ENCODE measurements around the gene SNX30.

SNX30 gene

DNA sequence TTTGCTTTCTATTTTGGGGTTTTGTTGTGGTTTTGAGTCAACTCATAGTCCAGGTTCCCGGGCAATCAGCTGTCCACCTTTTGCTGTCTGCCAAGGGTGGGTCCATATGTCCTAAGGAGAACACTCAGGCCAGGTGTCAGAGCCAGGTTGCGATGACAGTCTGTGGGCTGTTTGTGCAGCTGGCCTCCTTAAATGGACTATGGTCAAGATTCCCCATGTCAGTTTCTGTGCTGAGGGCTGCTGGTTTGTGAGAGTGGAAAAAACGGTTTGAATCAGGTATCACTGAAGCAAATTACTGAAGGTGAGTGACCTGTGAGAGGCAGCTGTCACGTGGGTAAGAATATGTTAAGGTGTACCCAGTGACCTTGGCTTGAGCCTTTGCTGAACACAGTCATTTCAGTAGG is 33.0 kb downstream of the SNX30 start:
- no peak for DNase-seq

DNA sequence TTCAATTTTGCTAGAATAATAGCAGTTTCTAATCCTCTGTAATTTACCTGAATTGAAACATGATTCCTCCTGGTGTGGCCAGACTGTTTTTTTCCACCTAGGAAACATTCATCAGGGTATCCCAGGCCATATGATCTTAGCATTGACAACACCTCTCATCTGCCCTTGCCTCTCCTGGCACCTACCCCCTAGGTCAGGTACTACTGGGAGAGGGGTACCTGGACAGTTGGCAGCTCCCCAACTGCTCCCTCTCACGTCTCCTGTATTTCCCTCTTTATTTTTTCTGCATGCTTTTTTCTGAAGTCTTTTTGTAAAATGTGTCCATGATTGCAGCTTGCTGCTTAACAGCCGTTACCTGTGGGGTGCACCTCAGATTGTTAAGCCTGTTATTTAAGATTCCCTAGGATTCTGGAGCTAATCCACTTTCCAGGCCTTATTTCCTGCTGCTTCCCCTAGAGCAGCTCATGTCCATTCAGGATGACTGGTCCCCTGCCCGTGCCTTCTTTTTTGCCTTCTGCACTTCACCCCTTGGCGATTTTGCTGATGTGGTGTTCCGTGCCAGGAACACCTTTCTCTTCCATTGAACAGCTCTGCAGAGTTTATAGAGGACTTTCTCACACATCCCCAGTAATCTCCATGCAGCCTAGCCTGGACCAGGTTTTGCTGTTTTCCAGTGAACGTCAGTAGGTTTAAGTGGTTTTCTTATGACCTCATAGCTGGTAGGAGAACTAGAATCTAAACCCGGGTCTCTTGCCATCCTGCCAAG is 33.6 kb downstream of the SNX30 start:
- DNase-seq = no peak

DNA sequence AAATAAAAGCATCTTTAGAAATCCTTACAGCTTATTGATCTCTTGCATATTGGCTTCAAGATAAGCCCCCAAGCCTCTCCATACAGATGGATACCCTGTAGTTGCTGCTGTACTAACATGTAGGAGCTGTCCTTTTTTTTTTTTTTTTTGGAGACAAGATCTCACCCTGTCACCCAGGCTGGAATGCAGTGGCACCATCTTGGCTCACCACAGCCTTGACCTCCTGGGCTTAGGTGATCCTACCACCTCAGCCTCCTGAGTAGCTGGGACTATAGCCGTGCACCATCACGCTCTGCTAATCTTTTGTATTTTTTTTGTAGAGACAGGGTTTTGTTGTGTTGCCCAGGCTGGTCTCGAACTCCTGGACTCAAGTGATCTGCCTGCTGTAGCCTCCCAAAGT is 35.4 kb downstream of the SNX30 start:
- no peak for DNase-seq

DNA sequence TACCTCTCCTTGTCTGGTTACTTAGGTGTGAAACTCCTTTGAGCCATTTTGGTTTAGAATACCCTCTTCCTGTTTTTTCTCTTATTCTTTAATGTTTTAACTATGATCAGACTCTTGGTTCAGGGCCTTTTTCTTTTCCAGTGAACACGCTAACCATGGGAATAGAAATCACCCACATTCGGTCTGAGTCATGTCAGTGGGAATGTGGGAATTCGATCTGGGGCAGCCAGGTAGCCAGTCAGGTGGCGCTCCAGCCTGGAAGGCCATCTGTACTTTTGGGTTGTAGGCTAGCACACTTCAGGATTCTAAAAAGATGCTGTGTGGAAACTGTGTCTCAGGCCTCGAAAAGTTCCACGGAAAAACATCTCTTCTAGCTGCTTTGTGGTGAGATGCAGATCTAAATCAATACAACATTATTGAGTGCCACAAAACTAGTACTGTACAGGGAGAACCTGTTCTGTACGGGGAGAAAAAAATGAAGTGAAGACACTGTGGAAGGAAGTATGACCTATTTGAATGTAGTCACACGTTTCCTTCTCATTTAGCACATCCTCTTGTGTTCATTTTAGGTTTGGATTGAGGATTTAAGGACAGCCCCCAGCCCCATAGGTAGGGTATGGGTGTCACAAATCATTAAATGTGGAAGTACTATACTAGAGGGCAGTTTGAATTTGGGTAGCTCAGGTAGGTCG is 36.4 kb downstream of the SNX30 start:
- DNase-seq = no peak

DNA sequence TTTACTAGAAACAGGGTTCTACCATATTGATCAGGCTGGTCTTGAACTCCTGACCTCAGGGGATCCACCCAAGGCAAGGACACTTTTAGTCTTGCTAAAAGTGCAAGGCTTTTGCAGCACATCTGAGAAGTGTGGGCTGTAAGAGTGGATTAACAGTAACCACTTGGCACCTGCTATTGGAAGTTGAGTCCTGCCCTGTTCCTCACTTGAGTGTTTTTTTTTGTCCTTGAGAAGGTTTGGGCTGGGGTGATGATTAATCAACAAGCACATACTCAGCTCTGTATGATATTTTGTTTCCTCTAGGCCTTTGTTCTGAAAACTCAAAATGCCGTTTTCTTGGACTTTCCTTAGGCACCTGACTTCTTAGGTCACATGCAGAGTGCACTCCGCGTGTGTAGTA is 37.4 kb downstream of the SNX30 start:
- no peak for DNase-seq

DNA sequence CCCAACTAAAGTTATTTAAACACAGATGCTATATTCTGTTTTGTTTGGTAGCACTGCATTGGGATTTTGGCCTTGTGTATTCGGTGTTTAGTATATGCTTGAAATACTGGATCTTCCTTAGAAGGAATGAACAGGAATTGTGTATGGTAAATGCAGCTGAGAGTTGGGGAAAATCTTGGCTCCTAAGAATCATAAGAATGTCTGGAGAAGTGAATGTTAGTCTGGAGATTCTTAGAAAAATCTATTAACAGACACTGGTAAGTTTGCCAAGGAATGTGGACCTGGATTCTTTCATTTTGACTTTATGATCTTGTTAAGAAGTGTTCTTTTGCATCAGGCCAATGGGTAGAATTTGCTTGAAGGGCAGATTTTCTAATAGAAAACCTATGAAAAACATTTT is 38.9 kb downstream of the SNX30 start:
- DNase-seq = no peak

DNA sequence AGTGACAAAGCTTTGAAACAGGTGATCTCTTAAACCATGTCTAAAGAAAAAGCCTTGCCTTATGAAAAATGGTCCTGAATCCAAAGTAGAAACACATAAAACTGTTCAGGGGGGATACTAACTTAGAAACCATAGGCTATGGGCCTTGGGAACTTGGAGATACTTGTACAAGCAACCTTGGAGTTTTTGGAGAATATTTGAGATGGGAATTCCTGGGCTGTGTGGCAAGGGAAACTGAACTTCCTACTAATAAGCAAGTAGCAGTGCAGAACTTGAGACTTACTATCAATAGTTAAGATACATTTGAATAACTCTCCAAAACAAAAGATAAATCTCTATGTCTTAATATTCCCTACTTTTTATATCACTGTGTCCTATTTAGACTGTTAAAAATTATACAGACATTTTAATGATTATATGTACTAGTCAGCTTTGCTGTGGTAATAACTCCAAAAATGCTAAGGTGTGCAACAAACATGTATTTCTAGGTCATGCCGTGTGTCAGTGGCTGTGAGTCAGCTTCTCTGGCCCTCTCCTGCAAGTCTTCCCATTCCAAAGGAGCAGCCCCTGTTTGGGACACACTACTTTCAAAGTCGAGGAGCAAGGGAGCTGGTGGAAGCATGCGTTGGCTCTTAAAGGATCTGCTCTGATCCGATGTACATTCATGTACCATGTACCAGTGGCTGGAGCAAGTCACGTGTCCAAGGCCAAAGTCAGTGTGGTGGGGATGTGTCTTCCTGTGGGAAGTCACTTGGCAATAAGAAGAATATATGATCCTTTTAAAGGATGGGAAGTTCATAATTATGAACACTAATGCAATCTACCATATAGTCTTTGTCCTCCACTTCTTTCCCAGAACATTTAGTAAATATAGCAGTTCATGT is 39.6 kb downstream of the SNX30 start:
- peak; percentile 63 to 82 (median 78) for DNase-seq

DNA sequence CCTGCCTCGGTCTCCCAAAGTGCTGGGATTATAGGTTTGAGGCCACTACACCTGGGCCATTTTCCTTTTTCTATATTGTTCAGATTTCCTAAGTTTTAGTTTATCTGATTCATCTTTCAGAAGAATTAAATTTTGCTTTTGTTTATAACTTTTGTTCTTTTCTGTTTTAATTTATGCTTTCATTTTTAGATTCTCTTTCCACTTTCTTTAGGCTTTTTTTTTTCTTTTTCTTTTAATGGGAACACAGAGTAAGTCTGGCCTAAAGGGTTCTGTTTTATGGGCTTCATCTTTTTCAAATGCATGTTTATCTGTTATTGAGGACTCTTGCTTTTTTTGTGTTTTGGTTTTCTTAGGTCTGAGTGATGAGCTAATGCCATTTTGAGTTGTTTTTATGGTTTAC is 42.1 kb downstream of the SNX30 start:
- no peak for DNase-seq

DNA sequence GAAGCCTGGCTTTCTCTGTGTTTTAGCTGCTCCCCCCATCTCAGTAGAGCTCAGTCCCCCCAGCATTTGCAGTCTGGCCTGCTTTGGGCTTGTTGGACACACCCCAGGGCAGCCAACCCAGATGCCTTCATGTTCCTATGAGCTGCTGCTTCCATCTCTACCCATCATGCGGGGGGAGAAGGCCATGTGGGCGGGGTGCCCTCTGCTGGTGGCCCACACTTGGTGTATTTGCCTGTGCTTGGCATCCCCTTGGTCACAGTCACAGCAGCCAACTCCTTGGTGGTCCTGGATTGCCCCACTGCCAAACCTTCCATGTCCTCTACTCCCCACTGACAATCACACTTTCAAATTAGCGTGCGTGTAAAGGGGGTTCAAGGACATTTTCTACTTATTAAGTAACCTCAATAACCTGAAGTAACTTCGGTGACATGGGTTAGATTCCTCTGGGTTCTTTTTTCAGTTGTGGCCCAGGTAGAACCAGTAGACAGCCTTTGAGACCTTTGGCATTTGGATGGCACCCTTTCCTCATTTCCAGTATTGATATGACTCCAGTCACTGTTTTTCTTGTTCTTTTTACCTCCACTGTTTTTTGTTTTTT is 42.8 kb downstream of the SNX30 start:
- peak; percentile 74 to 88 (median 78) for DNase-seq

DNA sequence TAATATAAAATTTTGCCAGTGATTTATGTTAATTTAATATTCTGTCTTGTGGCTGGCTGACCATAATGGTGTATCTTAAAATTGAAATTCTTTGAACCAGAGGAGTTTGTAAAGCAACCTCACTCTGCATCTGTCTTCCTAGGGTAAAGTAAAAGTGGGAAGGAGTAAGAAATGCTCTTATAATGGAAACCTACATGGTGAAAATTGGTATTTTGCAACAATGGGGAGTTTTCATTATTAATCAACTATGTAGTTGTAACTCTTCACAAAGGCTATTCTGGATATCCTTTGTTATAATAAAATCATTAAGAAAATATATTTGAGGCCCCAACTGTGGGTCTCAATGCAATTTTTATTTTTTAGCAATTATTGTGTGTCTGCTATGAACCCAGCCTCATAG is 44.2 kb downstream of the SNX30 start:
- DNase-seq = peak in 2 of 3 donors; percentile 53 to 56

DNA sequence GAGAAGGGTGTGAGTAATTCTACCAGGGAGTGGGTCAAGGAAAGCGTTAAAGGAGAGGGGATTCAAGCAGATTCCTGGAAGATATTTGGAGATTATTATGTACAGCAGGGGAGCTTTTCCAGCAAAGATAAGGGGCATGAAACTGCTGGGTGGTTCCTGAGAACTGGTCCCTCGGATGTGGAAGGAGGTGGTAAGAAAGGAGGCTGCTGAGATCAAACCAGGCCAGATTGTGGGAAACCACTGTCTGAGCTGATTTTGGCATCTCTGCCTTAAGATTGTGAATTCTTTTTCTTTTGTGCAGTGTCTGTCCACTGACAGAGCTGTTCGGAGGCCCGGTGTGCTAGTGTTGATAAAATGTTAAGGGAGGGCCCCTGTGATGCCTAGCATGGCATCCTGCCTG is 45.4 kb downstream of the SNX30 start:
- DNase-seq = no peak

DNA sequence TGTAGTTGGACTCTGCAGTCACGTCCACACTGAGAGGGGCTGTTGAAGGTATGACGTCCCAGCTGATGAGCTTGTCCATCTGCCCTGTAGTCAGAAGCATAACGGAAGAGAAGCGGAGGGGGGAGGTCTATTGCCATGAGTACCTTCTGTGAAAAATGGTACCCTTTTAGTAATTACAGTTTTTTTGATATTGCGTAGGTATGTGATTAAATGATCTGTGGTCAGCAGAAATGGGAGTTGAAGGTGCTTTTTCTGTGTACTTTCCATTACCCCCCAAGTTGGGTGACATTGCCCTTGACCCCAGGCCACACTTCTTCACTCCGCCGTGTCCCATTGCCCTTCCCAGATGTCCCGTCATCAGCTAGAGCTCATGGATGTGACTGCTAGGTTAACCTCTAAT is 45.9 kb downstream of the SNX30 start:
- no peak for DNase-seq

DNA sequence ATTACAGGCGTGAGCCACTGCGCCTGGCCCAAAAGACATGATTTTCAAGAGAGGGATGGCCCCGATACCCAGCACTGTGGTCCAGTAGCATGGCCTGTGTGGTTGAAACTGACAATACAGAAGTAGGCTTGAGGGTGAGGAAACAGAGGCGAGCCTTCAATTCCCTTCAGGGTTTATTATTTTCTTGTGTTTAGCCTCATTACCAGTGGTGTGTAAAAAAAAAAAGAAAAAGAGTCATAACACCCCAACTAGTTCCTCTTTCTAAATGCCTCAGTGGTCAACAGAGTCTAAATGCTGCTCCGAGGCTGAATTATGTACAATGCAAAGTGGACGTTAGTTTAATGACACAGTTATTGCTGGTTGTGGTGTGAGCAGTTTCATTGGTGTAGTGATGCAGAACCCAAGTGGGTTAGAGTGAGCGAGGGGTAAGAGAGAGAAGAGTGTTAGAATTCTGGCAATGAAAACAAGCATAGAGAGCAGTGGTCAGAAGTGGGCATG is 58.8 kb downstream of the SNX30 start:
- peak; percentile 46 to 81 (median 74) for DNase-seq

DNA sequence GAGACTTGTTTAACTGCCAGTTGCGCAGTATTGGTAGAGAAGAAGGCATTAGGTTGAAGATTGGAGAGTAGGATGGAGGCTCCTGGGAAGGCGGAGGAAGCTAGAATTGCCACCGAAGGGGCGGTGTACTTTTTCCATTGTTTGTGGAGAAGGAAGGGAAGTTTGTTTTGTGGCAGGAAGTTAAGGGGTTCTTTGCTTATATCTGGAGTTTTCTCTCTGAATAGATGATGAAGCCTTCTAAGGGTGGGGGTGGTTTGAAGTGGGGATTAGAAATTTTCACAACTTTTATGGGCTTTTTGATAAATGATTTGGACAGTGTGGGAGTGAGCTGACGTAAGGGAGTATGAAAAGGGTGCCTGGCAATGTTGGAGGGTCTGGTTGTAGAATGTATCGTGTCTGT is 59.3 kb downstream of the SNX30 start:
- peak; percentile 57 to 68 (median 68) for DNase-seq

DNA sequence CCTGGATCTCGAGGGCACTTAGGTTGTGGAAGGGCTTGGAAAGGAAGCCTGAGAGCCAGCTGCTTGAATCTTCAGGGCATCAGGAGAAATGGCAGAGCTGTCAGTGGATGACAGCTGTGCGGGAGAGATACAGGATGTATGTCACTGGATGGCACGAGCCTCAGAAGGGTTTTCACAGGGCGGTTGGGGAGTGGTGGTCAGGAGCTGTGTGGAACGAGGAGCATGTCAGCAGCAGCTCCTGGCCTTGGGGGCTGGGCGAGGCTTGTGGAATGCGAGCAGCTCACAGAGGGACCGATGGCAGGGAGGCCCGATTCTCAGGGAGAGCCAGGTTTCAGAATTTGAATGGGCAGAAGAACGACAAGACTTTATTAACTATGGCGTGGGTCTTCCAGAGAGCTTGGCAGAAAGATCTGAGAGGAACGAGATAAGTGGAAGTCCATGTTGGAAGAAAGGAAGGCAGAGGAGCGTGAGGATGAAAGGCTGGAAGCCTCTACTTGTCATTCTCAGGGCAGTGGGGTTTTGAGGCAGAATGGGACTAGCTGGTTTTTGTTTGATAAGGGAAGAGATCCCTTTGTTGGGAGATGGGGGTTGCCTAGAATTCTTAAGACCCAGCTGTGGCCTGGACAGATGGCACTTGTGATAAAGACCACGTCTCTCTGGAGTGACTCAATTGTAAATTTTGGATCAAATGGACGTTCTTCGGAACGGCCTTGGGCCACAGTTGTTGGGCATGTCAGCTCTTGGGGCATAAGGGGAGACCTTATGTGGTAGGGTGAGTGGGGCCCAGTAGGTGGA is 60.3 kb downstream of the SNX30 start:
- no peak for DNase-seq

DNA sequence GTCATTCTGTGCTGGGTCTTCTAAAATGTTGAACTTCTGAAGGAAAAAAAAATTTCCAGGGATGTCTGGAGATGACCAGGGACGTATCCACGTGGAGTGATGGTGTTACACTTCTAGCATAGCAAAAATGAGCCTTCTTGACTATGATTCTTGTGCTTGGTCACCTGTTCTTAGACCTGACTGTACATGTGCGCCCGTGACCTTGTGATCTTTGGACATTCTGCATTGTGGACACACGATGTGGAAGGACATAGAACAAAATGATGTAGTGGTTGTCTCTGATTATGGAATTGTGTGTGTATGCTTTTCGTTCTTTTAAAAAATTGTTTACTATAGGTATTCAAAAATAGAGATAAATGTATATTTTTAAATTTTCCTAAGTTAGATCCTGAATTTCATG is 61.0 kb downstream of the SNX30 start:
- no peak for DNase-seq

DNA sequence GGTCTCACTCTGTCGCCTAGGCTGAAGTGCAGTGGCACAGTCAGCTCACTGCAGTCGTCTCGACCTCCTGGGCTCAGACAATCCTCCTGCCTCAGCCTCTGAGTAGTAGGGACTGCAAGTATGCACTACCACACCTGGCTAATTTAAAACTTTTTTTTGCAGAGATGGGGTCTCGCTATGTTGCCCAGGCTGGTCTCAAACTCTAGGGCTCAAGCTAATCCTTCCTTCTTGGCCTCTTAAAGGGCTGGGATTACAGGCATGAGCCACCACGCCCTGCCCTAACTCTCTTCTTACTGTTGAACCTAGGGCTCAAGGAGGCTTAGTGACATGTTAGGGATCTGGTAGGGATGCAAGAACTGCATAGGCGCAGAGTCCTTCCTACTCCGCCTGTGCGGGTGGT is 65.3 kb downstream of the SNX30 start:
- DNase-seq = no peak

DNA sequence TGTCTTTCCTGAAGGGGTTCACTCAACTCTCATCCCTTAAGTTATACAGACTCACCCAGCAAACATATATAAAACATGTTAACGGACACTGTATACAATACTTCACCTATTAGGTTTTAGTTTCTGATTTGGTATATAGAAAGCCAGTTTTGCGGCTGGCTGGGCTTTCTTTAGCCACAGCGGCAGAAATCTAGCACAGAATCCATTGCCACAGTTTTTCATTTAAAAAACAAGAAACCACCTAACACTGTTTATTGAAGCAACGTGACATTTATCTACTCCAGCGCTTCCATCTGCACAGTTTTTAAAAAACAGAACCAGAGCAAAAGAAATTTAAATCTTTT is 67.3 kb downstream of the SNX30 start:
- no peak for DNase-seq

DNA sequence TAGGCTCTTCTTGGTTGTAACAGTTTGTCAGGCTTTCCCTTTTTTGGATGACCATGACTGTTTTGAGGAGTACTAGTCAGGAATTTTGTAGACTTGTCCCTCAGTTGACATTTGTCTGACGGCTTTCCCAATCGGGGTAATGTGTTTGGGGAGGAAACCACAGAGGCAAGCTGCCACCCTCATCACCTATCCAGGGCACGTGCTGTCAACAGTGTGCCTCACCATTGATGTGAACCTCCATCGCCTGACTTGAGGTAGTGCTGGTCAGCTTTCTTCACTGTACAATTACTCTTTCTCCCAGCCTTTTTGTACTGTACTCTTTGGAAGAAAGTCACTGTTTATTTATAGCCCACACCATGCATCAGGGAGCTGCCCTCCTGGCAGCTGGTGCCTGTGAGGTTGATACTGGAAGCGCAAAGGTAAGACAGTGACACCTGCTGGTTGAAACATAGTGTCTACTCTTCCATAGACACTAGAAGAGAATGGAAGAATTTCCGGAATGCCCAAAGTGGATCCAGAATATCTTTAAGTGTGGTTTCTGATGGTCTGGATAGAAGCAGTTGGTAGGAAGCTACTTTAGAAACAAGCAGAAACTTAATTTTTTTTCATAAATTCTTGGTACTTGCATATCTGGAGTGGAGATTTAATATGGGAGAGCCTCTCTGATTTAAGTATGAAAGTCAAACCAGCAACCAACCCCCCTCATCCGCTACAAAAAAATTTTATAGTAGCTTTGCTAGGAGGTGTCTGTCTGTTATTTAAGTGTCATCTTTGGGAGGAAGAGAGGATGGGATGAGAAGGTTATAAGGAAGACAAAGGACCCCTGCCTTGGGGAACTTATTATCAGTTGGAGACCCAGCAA is 69.3 kb downstream of the SNX30 start:
- DNase-seq = peak; percentile 53 to 55 (median 54)

DNA sequence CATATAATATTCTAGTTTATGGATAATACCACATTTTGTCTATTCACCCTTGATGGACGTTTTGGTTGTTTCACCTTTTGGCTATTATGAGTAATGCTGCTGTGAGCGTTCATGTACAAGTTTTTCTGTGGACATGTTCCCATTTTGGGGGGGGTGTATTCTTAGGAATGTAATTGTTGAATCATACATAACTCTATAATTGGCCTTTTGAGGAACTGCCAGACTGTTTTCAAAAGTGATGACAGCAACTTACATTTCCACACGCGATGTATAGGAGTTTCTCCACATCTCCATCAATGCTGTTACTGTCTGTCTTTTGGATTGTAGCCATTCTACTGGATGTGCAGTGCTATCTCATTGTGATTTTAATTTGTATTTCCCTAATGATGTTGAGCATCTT is 70.3 kb downstream of the SNX30 start:
- peak; percentile 58 to 81 (median 76) for DNase-seq

DNA sequence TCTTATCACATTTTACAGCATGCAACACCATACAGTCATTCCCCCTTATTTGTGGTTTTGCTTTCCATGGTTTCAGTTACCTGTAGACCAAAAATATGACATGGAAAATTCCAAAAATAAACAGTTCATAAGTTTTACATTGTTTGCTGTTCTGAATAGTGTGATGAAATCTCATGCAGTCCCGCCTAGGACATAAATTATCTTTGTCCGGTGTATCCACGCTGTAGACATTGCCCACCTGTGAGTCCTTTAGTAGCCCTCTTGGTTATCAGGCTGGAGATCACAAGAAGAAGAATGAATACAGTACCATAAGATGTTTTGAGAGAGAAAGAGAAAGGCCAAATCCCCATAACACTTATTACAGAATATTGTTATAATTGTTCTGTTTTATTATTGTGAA is 72.1 kb downstream of the SNX30 start:
- no peak for DNase-seq

All from suppressor macrophage treated with lipopolysaccharide for 1 hour (primary cell).